ENCODE results near the gene CAPS. TPM values are rescaled to one million over a fixed set of nuclear protein-coding genes. Genes with fewer than 3 reads are reported as not detected.

Gene CAPS
- total RNA-seq, 6 experiments from 2014 or later = 2.2 to 2.7 (median 2.3) TPM

GRCh38 chr19:5941673-5942072, 27.6 kb downstream of the CAPS start:
- DNase-seq = no peak
- Mint-ChIP-seq H3K9me3 (no peaks in the 10 kb centered on the region), H3K4me1 (ENCODE audit: low read depth) (peaks cover 24% of the 10 kb centered on the region), H3K4me3 (no peak overlapping the region), H3K27me3 (ENCODE audit: insufficient read depth) (peaks cover 1% of the 10 kb centered on the region; the same call in 1 of the 2 replicates), H3K36me3 (ENCODE audit: low read depth) (peaks cover 15% of the 10 kb centered on the region; the same call in 1 of the 2 replicates), H3K27ac (peak overlapping the region; percentile 24; the same call in 1 of the 2 replicates)
- no peak for TF ChIP-seq CTCF (IDR thresholded peaks at IDR 0.05)

- no peak overlapping the region; the same call in 1 of the 2 replicates for H3K27ac Mint-ChIP-seq
- peaks cover 1% of the 10 kb centered on the region for H3K27me3 Mint-ChIP-seq (ENCODE audit: insufficient read depth)
- H3K4me3 Mint-ChIP-seq = no peak overlapping the region
- peaks cover 23% of the 10 kb centered on the region for H3K4me1 Mint-ChIP-seq (ENCODE audit: low read depth)
- peaks cover 1% of the 10 kb centered on the region; the same call in 1 of the 2 replicates for H3K36me3 Mint-ChIP-seq (ENCODE audit: low read depth)
- DNase-seq = no peak
- TF ChIP-seq CTCF (IDR thresholded peaks at IDR 0.05) = no peak
- H3K9me3 Mint-ChIP-seq = no peaks in the 10 kb centered on the region
Observed at GRCh38 chr19:5943045-5943444, 29.0 kb downstream of the CAPS start.

- Mint-ChIP-seq H3K27ac (no peak overlapping the region), H3K9me3 (no peaks in the 10 kb centered on the region), H3K4me1 (ENCODE audit: low read depth) (peaks cover 23% of the 10 kb centered on the region), H3K4me3 (no peak overlapping the region), H3K36me3 (ENCODE audit: low read depth) (no peaks in the 10 kb centered on the region; the same call in 1 of the 2 replicates), H3K27me3 (ENCODE audit: insufficient read depth) (peaks cover 1% of the 10 kb centered on the region)
- no peak for TF ChIP-seq CTCF (IDR thresholded peaks at IDR 0.05)
- DNase-seq = no peak
Observed at GRCh38 chr19:5943623-5944022, 29.6 kb downstream of the CAPS start.

GRCh38 chr19:5947435-5947834, 33.4 kb downstream of the CAPS start:
- H3K4me3 Mint-ChIP-seq = no peak overlapping the region
- H3K9me3 Mint-ChIP-seq = no peaks in the 10 kb centered on the region
- H3K27me3 Mint-ChIP-seq (ENCODE audit: insufficient read depth) = peaks cover 1% of the 10 kb centered on the region
- TF ChIP-seq CTCF (IDR thresholded peaks at IDR 0.05) = no peak
- H3K27ac Mint-ChIP-seq = no peak overlapping the region
- no peak for DNase-seq
- H3K36me3 Mint-ChIP-seq (ENCODE audit: low read depth) = peaks cover 5% of the 10 kb centered on the region; the same call in 1 of the 2 replicates
- H3K4me1 Mint-ChIP-seq (ENCODE audit: low read depth) = peaks cover 25% of the 10 kb centered on the region

- H3K4me3 Mint-ChIP-seq = no peak overlapping the region
- no peak for TF ChIP-seq CTCF (IDR thresholded peaks at IDR 0.05)
- no peaks in the 10 kb centered on the region; the same call in 1 of the 2 replicates for H3K27me3 Mint-ChIP-seq (ENCODE audit: insufficient read depth)
- no peaks in the 10 kb centered on the region for H3K9me3 Mint-ChIP-seq
- DNase-seq = no peak
- H3K36me3 Mint-ChIP-seq (ENCODE audit: low read depth) = peaks cover 5% of the 10 kb centered on the region; the same call in 1 of the 2 replicates
- H3K27ac Mint-ChIP-seq = no peak overlapping the region; the same call in 1 of the 2 replicates
- peaks cover 29% of the 10 kb centered on the region for H3K4me1 Mint-ChIP-seq (ENCODE audit: low read depth)
Observed at GRCh38 chr19:5948752-5949564, 34.9 kb downstream of the CAPS start.

All from HFFc6 (cell line).